Measurements from ENCODE around the gene SOX18.

SOX18 gene

DNA sequence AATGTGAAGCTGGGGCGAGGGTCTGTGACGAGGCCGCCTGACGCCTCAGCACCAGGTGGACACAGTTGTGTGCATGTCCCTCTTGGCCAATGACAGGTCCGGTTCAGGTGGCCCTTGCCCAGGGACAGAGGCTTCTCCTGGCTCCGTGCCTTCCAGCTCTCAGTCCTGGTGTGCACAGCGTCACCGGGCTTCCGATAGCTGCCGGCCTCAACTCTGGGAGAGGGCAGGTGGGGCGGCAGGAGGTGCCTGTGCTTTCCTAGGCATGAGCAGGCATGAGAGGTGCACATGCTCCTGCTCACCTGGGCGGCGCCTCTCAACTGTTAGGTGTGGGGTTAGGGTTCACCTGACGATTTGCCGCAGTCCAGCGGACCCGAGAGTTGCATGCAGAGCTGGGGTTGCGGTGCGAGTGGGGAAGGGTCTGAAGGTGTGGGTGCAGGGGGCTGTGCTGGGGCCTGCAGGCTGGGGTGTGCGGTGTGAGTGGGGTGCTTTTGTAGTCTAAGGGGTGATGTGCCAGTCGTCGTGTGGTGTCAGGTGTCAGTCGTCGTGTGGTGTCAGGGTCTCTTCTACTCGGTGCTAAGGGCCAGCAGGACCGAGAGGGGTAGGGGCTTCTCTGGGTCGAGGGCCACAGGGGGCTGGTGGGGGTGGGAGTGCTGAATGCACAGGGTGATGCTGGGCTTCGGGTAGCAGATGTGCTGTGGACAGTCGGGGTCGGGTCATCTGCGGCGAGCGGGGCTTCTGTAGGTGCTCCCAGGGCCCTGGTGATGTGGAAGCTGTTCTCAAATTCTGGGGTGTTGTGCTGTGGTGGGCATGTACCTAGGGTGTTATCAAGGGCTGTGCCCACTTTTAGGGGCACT, 3.8 kb upstream of the SOX18 start:
- Histone ChIP-seq H3K27me3 (ENCODE audit: insufficient read depth, low read length) (peaks cover 27% of the 10 kb centered on the region), H3K23ac (ENCODE audit: low read length) (no peak overlapping the region), H3K9ac (ENCODE audit: low read length) (no peak overlapping the region), H4K8ac (ENCODE audit: low read depth, low read length) (peak overlapping the region; percentile 50), H2BK12ac (ENCODE audit: low read length) (peak overlapping the region; percentile 25), H3K79me2 (ENCODE audit: control insufficient read depth, insufficient read depth, low read length, poor library complexity) (no peaks in the 10 kb centered on the region), H4K12ac (ENCODE audit: low read depth, low read length) (no peak overlapping the region), H2BK5ac (ENCODE audit: low read depth, low read length, poor library complexity) (peak overlapping the region; percentile 3), H3K18ac (ENCODE audit: low read length) (no peak overlapping the region), H3K79me1 (ENCODE audit: low read length) (peaks cover 16% of the 10 kb centered on the region), H3K9me3 (ENCODE audit: insufficient read depth, low read depth, low read length) (no peaks in the 10 kb centered on the region), H3K14ac (ENCODE audit: low read length) (peak overlapping the region; percentile 25), H2AFZ (ENCODE audit: insufficient read depth, low read length, poor library complexity) (no peak overlapping the region), H2BK120ac (ENCODE audit: insufficient read depth, low read length, poor library complexity) (peak overlapping the region; percentile 22), H3K36me3 (ENCODE audit: control insufficient read depth in 1 of 2, insufficient read depth in 2 of 2, low read length in 2 of 2) (no peaks in the 10 kb centered on the region), H3K4ac (ENCODE audit: low read depth, low read length) (no peak overlapping the region), H3K4me1 (ENCODE audit: control insufficient read depth in 1 of 2, insufficient read depth in 2 of 2, low read length in 2 of 2) (peaks cover 20 to 39% of the 10 kb centered on the region in 2 experiments), H3K4me2 (ENCODE audit: low read length) (no peak overlapping the region), H4K91ac (ENCODE audit: low read depth, low read length) (peak overlapping the region; percentile 75), H3K4me3 (ENCODE audit: low read depth, low read length) (no peak overlapping the region), H2AK5ac (ENCODE audit: low read length) (peak overlapping the region; percentile 32), H3K27ac (ENCODE audit: low read depth, low read length) (no peak overlapping the region)
- no CpG with 5 or more reads among the region's 33 CpGs for WGBS (ENCODE audit: extremely low coverage, insufficient coverage, insufficient read length)
- DNase-seq = no peak

DNA sequence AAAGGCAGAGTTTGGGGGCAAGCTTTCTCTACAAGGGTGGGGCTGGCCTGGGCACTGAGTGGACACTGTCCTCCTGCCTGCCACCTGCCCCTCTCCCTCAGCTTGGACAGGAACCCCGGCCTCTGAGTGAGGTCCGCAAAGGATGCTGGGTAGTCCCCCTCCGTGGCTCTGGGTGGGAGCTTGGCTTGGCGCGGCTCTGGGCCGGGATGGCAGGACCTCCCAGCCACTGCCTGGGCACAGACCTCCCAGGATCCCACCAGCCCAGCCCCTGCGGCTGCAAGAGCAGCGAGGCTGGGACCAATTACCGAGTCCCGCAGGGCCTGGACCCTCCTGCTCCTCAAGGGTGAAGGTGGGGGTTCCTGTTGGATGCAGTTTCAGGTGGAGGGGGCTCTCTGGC, 2.9 kb upstream of the SOX18 start:
- H3K79me2 ChIP-seq (ENCODE audit: control insufficient read depth, insufficient read depth, low read length, poor library complexity) = no peaks in the 10 kb centered on the region

GRCh38 chr20:64051561-64052325, 2.3 kb upstream of the SOX18 start:
- Histone ChIP-seq H3K36me3 (ENCODE audit: control insufficient read depth in 1 of 2, insufficient read depth in 2 of 2, low read length in 2 of 2) (no peaks in the 10 kb centered on the region), H3K4me2 (ENCODE audit: low read length) (no peak overlapping the region), H3K18ac (ENCODE audit: low read length) (no peak overlapping the region), H3K79me2 (ENCODE audit: control insufficient read depth, insufficient read depth, low read length, poor library complexity) (no peaks in the 10 kb centered on the region), H3K27me3 (ENCODE audit: insufficient read depth, low read length) (peaks cover 36% of the 10 kb centered on the region), H4K12ac (ENCODE audit: low read depth, low read length) (no peak overlapping the region), H3K4me1 (ENCODE audit: control insufficient read depth in 1 of 2, insufficient read depth in 2 of 2, low read length in 2 of 2) (peaks cover 20 to 35% of the 10 kb centered on the region in 2 experiments), H2AFZ (ENCODE audit: insufficient read depth, low read length, poor library complexity) (no peak overlapping the region), H2BK12ac (ENCODE audit: low read length) (peak overlapping the region; percentile 38), H3K4ac (ENCODE audit: low read depth, low read length) (no peak overlapping the region), H3K4me3 (ENCODE audit: low read depth, low read length) (no peak overlapping the region), H3K14ac (ENCODE audit: low read length) (no peak overlapping the region), H2BK120ac (ENCODE audit: insufficient read depth, low read length, poor library complexity) (no peak overlapping the region), H3K9me3 (ENCODE audit: insufficient read depth, low read depth, low read length) (no peaks in the 10 kb centered on the region), H2BK5ac (ENCODE audit: low read depth, low read length, poor library complexity) (no peak overlapping the region), H3K79me1 (ENCODE audit: low read length) (peaks cover 16% of the 10 kb centered on the region), H3K23ac (ENCODE audit: low read length) (no peak overlapping the region), H3K9ac (ENCODE audit: low read length) (no peak overlapping the region), H4K8ac (ENCODE audit: low read depth, low read length) (no peak overlapping the region), H4K91ac (ENCODE audit: low read depth, low read length) (no peak overlapping the region), H2AK5ac (ENCODE audit: low read length) (no peak overlapping the region), H3K27ac (ENCODE audit: low read depth, low read length) (no peak overlapping the region)
- no peak for DNase-seq
- WGBS (ENCODE audit: extremely low coverage, insufficient coverage, insufficient read length) = no CpG with 5 or more reads among the region's 15 CpGs

More for the DNA sequence above, 2.9 kb upstream of the SOX18 start:
- Histone ChIP-seq H3K4me2 (ENCODE audit: low read length) (no peak overlapping the region), H3K9ac (ENCODE audit: low read length) (no peak overlapping the region), H2BK12ac (ENCODE audit: low read length) (no peak overlapping the region), H3K9me3 (ENCODE audit: insufficient read depth, low read depth, low read length) (no peaks in the 10 kb centered on the region), H3K36me3 (ENCODE audit: control insufficient read depth in 1 of 2, insufficient read depth in 2 of 2, low read length in 2 of 2) (no peaks in the 10 kb centered on the region), H2BK5ac (ENCODE audit: low read depth, low read length, poor library complexity) (no peak overlapping the region), H3K4me3 (ENCODE audit: low read depth, low read length) (no peak overlapping the region), H2AK5ac (ENCODE audit: low read length) (no peak overlapping the region), H2BK120ac (ENCODE audit: insufficient read depth, low read length, poor library complexity) (no peak overlapping the region), H3K79me1 (ENCODE audit: low read length) (peaks cover 16% of the 10 kb centered on the region), H3K18ac (ENCODE audit: low read length) (no peak overlapping the region), H3K27ac (ENCODE audit: low read depth, low read length) (no peak overlapping the region), H3K14ac (ENCODE audit: low read length) (no peak overlapping the region), H4K91ac (ENCODE audit: low read depth, low read length) (no peak overlapping the region), H4K8ac (ENCODE audit: low read depth, low read length) (no peak overlapping the region), H3K4ac (ENCODE audit: low read depth, low read length) (no peak overlapping the region), H3K4me1 (ENCODE audit: control insufficient read depth in 1 of 2, insufficient read depth in 2 of 2, low read length in 2 of 2) (peaks cover 20 to 39% of the 10 kb centered on the region in 2 experiments), H3K23ac (ENCODE audit: low read length) (no peak overlapping the region), H2AFZ (ENCODE audit: insufficient read depth, low read length, poor library complexity) (no peak overlapping the region), H4K12ac (ENCODE audit: low read depth, low read length) (no peak overlapping the region), H3K27me3 (ENCODE audit: insufficient read depth, low read length) (peaks cover 32% of the 10 kb centered on the region)
- DNase-seq = no peak
- WGBS (ENCODE audit: extremely low coverage, insufficient coverage, insufficient read length) = no CpG with 5 or more reads among the region's 10 CpGs

GRCh38 chr20:64051033-64051452, 1.6 kb upstream of the SOX18 start:
- H3K4ac ChIP-seq (ENCODE audit: low read depth, low read length) = no peak overlapping the region
- H3K14ac ChIP-seq (ENCODE audit: low read length) = no peak overlapping the region
- WGBS (ENCODE audit: extremely low coverage, insufficient coverage, insufficient read length) = no CpG with 5 or more reads among the region's 11 CpGs

More at GRCh38 chr20:64051033-64051452, 1.6 kb upstream of the SOX18 start:
- Histone ChIP-seq H3K27ac (ENCODE audit: low read depth, low read length) (no peak overlapping the region), H3K36me3 (ENCODE audit: control insufficient read depth in 1 of 2, insufficient read depth in 2 of 2, low read length in 2 of 2) (no peaks in the 10 kb centered on the region), H3K27me3 (ENCODE audit: insufficient read depth, low read length) (peaks cover 37% of the 10 kb centered on the region), H3K9me3 (ENCODE audit: insufficient read depth, low read depth, low read length) (no peaks in the 10 kb centered on the region), H3K9ac (ENCODE audit: low read length) (no peak overlapping the region), H4K91ac (ENCODE audit: low read depth, low read length) (no peak overlapping the region), H3K4me3 (ENCODE audit: low read depth, low read length) (no peak overlapping the region), H3K23ac (ENCODE audit: low read length) (no peak overlapping the region), H2BK5ac (ENCODE audit: low read depth, low read length, poor library complexity) (no peak overlapping the region), H3K79me2 (ENCODE audit: control insufficient read depth, insufficient read depth, low read length, poor library complexity) (no peaks in the 10 kb centered on the region), H3K18ac (ENCODE audit: low read length) (no peak overlapping the region), H3K79me1 (ENCODE audit: low read length) (peaks cover 11% of the 10 kb centered on the region), H3K4me1 (ENCODE audit: control insufficient read depth in 1 of 2, insufficient read depth in 2 of 2, low read length in 2 of 2) (peaks cover 18 to 29% of the 10 kb centered on the region in 2 experiments), H4K8ac (ENCODE audit: low read depth, low read length) (no peak overlapping the region), H4K12ac (ENCODE audit: low read depth, low read length) (no peak overlapping the region), H2BK12ac (ENCODE audit: low read length) (no peak overlapping the region), H2AFZ (ENCODE audit: insufficient read depth, low read length, poor library complexity) (no peak overlapping the region), H3K4me2 (ENCODE audit: low read length) (no peak overlapping the region), H2BK120ac (ENCODE audit: insufficient read depth, low read length, poor library complexity) (no peak overlapping the region), H2AK5ac (ENCODE audit: low read length) (no peak overlapping the region)
- no peak for DNase-seq

All from trophoblast cell (in vitro differentiated cells and primary cell).